SIG-M5 (cell line): ENCODE results near the gene DAAM1.

Source experiments
- DNase-seq: peaks from one replicate; lab custom pipeline; 2025; lab: John Stamatoyannopoulos, UW

The DAAM1 gene

GRCh38 chr14:59314953-59315599 is 126.6 kb downstream of the DAAM1 start:
- DNase-seq = no peak

- no peak for DNase-seq
Measured at GRCh38 chr14:59316151-59316830, 127.8 kb downstream of the DAAM1 start.

- no peak for DNase-seq
Measured at GRCh38 chr14:59317346-59317745, 128.9 kb downstream of the DAAM1 start.

GRCh38 chr14:59317798-59318505 is 129.5 kb downstream of the DAAM1 start:
- DNase-seq = no peak

GRCh38 chr14:59318908-59319307 is 130.4 kb downstream of the DAAM1 start:
- no peak for DNase-seq

GRCh38 chr14:59320361-59320760 is 131.9 kb downstream of the DAAM1 start:
- no peak for DNase-seq

GRCh38 chr14:59320763-59321625 is 132.5 kb downstream of the DAAM1 start:
- DNase-seq = no peak

- DNase-seq = no peak
Measured at GRCh38 chr14:59321626-59321949, 133.1 kb downstream of the DAAM1 start.

- DNase-seq = no peak
Measured at GRCh38 chr14:59325906-59326305, 137.4 kb downstream of the DAAM1 start.

- DNase-seq = no peak
Measured at GRCh38 chr14:59328454-59328853, 140.0 kb downstream of the DAAM1 start.

GRCh38 chr14:59330455-59330854 is 142.0 kb downstream of the DAAM1 start:
- no peak for DNase-seq

- DNase-seq = no peak
Measured at GRCh38 chr14:59331217-59331616, 142.8 kb downstream of the DAAM1 start.

- DNase-seq = no peak
Measured at GRCh38 chr14:59332727-59333126, 144.3 kb downstream of the DAAM1 start.

- DNase-seq = no peak
Measured at GRCh38 chr14:59333235-59333634, 144.8 kb downstream of the DAAM1 start.

- no peak for DNase-seq
Measured at GRCh38 chr14:59333668-59334067, 145.2 kb downstream of the DAAM1 start.

GRCh38 chr14:59334253-59334652 is 145.8 kb downstream of the DAAM1 start:
- DNase-seq = no peak

GRCh38 chr14:59336098-59336497 is 147.6 kb downstream of the DAAM1 start:
- no peak for DNase-seq

GRCh38 chr14:59336706-59337105 is 148.2 kb downstream of the DAAM1 start:
- no peak for DNase-seq

- DNase-seq = no peak
Measured at GRCh38 chr14:59337141-59337611, 148.7 kb downstream of the DAAM1 start.

GRCh38 chr14:59338761-59339160 is 150.3 kb downstream of the DAAM1 start:
- no peak for DNase-seq

- no peak for DNase-seq
Measured at GRCh38 chr14:59339524-59340330, 151.3 kb downstream of the DAAM1 start.
